DOHH2 (cell line): Measurements from ENCODE around the gene HOXB8.

Source experiments
- H3F3A ChIP-seq: fragments of 200-600 bp; sonication (generic), shearing (Covaris generic); 2 replicates; pipeline ENCODE4 v1.6.0; 2016; ENCODE audit warnings: antibody characterized with exemption, mild to moderate bottlenecking; ENCODE audit not compliant: control insufficient read depth, insufficient read depth
- H3K27ac ChIP-seq: fragments of 200-600 bp; sonication (generic); 2 replicates; pipeline ENCODE4 v1.5.1; 2014; ENCODE audit warnings: low read depth, mild to moderate bottlenecking, low read length, moderate library complexity
- H3K27me3 ChIP-seq: fragments of 200-600 bp; sonication (generic); 2 replicates; pipeline ENCODE4 v1.6.1; 2014; ENCODE audit warnings: mild to moderate bottlenecking, low read length, mixed read lengths; ENCODE audit not compliant: control insufficient read depth
- H3K36me3 ChIP-seq: fragments of 200-600 bp; sonication (generic); 2 replicates; pipeline ENCODE4 v1.6.1; 2014; ENCODE audit warnings: mild to moderate bottlenecking, low read length, moderate library complexity, mixed read lengths; ENCODE audit not compliant: control insufficient read depth
- H3K4me1 ChIP-seq: fragments of 200-600 bp; sonication (generic); 2 replicates; pipeline ENCODE4 v1.6.1; 2014; ENCODE audit warnings: mild to moderate bottlenecking, low read length, mixed read lengths; ENCODE audit not compliant: control insufficient read depth
- H3K4me2 ChIP-seq: fragments of 200-600 bp; sonication (generic); 2 replicates; pipeline ENCODE4 v1.6.0; 2014; ENCODE audit warnings: mild to moderate bottlenecking, low read length, moderate library complexity
- H3K4me3 ChIP-seq: fragments of 200-600 bp; sonication (generic); 2 replicates; pipeline ENCODE4 v1.5.1; 2014; ENCODE audit warnings: mild to moderate bottlenecking, low read length, mixed read lengths
- H3K79me2 ChIP-seq: fragments of 200-600 bp; sonication (generic); 2 replicates; pipeline ENCODE4 v1.6.1; 2014; ENCODE audit warnings: mild to moderate bottlenecking, low read length, mixed read lengths; ENCODE audit not compliant: control insufficient read depth
- H3K9me2 ChIP-seq: fragments of 200-600 bp; sonication (generic); replicated peaks from 2 replicates; pipeline ENCODE4 v1.6.1; 2014; ENCODE audit warnings: mild to moderate bottlenecking, low read length, mixed read lengths; ENCODE audit not compliant: control insufficient read depth
- H3K9me3 ChIP-seq: fragments of 200-600 bp; sonication (generic); 2 replicates; pipeline ENCODE4 v1.6.1; 2014; ENCODE audit warnings: antibody characterized with exemption, low read length, mixed read lengths; ENCODE audit not compliant: control insufficient read depth, insufficient read depth
- H4K20me1 ChIP-seq: fragments of 200-600 bp; sonication (generic); 2 replicates; pipeline ENCODE4 v1.6.0; 2014; ENCODE audit warnings: low read depth, mild to moderate bottlenecking, antibody characterized with exemption, low read length, moderate library complexity; ENCODE audit not compliant: control insufficient read depth, insufficient read depth
- CTCF ChIP-seq: fragments of 200-600 bp; sonication (generic); IDR thresholded peaks from one replicate; pipeline ENCODE4 v1.5.1; 2014; ENCODE audit warnings: antibody characterized with exemption, mild to moderate bottlenecking, low read depth, low read length; ENCODE audit not compliant: poor library complexity, severe bottlenecking
- EZH2phosphoT487 ChIP-seq: fragments of 200-600 bp; sonication (generic); IDR thresholded peaks from 2 replicates; pipeline ENCODE4 v1.6.1; 2017; ENCODE audit warnings: borderline replicate concordance, mild to moderate bottlenecking, antibody characterized with exemption, low read length, moderate library complexity, mixed read lengths

Gene HOXB8

GRCh38 chr17:48613862-48614694 is 1.0 kb downstream of the HOXB8 start:
- Histone ChIP-seq H3K9me2 (no peaks in the 10 kb centered on the region), H4K20me1 (no peaks in the 10 kb centered on the region), H3K4me2 (no peak overlapping the region), H3F3A (no peaks in the 10 kb centered on the region), H3K36me3 (no peaks in the 10 kb centered on the region), H3K79me2 (no peaks in the 10 kb centered on the region), H3K9me3 (no peaks in the 10 kb centered on the region), H3K4me3 (no peak overlapping the region), H3K27me3 (peaks cover 63% of the 10 kb centered on the region), H3K27ac (no peak overlapping the region), H3K4me1 (peaks cover 28% of the 10 kb centered on the region)
- TF ChIP-seq EZH2phosphoT487, result no peak
- TF ChIP-seq CTCF, result no peak

- Histone ChIP-seq H3K9me3 (no peaks in the 10 kb centered on the region), H3K27me3 (peaks cover 53% of the 10 kb centered on the region), H3K27ac (no peak overlapping the region), H3K4me3 (peak overlapping the region; percentile 83), H3K79me2 (no peaks in the 10 kb centered on the region), H3K4me2 (peak overlapping the region; percentile 82), H4K20me1 (no peaks in the 10 kb centered on the region), H3K9me2 (no peaks in the 10 kb centered on the region), H3K4me1 (peaks cover 24% of the 10 kb centered on the region), H3F3A (no peaks in the 10 kb centered on the region), H3K36me3 (no peaks in the 10 kb centered on the region)
- TF ChIP-seq EZH2phosphoT487 (peak; percentile 61; the same call in 1 of the 2 replicates), CTCF (peak; percentile 14)
Observed at GRCh38 chr17:48612854-48613691, 2.0 kb downstream of the HOXB8 start.

GRCh38 chr17:48612456-48612853 is 2.6 kb downstream of the HOXB8 start:
- Histone ChIP-seq H3K4me3 (peak overlapping the region; percentile 83), H3K9me3 (no peaks in the 10 kb centered on the region), H3K27ac (no peak overlapping the region), H3K79me2 (no peaks in the 10 kb centered on the region), H3F3A (no peaks in the 10 kb centered on the region), H3K27me3 (peaks cover 48% of the 10 kb centered on the region), H3K4me1 (peaks cover 24% of the 10 kb centered on the region), H3K9me2 (no peaks in the 10 kb centered on the region), H3K36me3 (no peaks in the 10 kb centered on the region), H4K20me1 (no peaks in the 10 kb centered on the region), H3K4me2 (peak overlapping the region; percentile 82)
- TF ChIP-seq EZH2phosphoT487, result peak; percentile 98; the same call in 1 of the 2 replicates
- TF ChIP-seq CTCF, result no peak
